A549 treated with AZD9567 at 1 μM for 4 hours (cell line): Measurements from ENCODE around the gene AHSA1. TPM values are rescaled to one million over a fixed set of nuclear protein-coding genes. Genes with fewer than 3 reads are reported as not detected.

Source experiments
- total RNA-seq: library from RNA; stranded (reverse); fragments of 200-300 nt; extraction: Qiagen RNA extraction; gene quantifications from 5 replicates; pipeline ENCODE4 v1.2.3, GENCODE V29; 2022; ENCODE audit not compliant: insufficient read depth

The AHSA1 gene
- 228 to 434 TPM (median 236 TPM) in 5 replicates for total RNA-seq

DNA sequence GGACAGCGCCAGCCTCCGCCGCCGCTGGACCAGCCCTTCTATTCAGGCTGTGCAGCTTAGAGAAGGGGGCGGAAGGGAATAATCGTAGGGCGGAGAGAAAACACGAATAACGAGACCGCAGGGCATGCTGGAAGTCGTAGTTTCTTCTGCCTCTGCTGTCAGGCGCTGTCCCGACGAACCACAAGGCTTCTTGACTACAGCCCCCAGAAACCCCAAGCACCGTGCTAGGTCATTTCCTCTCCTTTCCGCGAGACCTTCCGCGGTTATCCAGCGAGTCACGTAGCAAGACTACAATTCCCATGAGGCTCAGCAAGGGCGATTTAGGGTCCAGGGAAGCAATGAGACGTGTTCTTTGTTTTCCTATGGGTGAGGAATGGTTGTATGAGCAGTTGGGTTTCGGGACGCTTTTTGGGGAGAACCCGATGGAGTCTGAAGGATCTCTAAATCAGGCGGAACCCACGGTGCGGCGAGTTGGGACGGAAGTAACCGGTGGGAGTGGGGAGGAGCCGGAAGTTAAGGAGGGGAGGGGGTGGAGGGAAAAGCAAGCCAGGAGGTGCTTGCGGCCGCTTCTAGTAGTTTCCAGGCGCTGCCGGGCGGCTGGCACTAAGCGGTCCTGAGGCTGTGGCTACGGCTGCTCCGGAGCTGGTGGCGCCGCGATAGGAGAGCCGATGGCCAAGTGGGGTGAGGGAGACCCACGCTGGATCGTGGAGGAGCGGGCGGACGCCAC, at the start of gene AHSA1, which contains the start of gene VIPAS39:
Gene AHSA1, plus strand, starts transcription at position 572 of the 727 bp plus-strand sequence. Its CDS starts 97 bp downstream, at position 669.
Gene VIPAS39, minus strand, starts transcription at position 80 of the 727 bp plus-strand sequence. CDS start 3,499 bp downstream, outside the sequence.

DNA sequence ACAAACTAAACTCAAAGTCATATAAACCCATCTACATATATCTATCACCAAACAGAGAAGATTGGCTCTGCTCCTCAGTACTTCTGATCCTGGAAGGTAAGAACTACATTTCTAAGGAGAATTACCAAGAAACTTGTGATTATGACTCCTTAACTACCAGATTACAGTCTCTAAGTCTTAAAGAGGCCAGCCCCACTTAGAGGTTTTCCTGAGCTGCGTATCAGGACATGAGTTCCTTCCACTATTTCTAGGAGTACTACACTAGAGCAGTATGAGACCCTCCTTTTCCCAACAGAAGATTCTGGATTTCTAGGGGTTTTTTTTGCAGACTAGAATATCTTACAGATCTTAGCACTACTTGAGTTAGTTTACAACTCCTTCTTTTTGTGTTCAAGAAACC, 34.5 kb upstream of the AHSA1 start, which contains the start of gene NOXRED1:
Gene NOXRED1, minus strand, starts transcription at position 101 of the 400 bp plus-strand sequence. CDS start 634 bp downstream, outside the sequence.

DNA sequence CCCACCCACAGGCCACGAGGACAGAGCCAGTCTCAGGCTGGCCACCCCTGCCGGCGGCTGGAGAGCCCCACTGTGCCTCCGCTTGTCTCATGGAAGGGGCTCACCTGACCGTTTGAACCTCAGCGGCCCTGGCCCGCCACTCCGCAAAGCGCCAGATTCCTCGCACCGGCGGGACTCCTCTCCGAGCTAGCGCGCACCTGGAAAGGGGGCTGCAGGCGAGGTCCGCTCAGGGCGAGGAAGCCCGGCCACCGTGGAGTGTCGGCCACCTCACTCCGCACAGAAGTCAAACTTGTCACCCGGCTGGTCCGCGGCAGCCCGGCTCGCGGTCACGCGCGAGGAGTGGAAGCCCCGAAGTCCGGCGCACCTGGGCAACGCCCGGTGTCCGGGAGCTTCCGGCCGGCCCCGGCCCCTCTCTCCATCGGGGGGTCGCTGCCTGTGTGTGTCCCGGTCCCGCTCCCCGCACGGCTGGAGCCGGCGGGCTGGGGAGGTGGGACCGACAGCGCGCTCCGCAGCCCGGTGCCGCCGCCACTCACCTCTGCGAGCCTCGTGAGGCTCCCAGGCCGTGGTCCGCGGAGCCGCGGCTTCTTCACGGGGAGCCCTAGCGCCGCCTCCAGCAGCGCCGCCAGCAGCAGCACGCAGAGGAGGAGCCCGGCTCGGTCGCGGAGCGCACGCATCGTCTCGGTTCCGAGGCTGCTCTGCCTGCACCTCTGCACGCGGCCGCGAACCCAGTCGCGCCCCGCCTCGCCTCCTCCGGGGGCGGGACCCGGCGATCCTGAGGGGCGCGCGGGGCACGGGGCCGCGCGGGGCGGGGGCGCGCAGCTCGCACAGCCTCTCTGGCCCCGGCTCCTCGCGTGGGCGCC, 40.5 kb downstream of the AHSA1 start, which contains the start of gene ISM2:
Gene ISM2, minus strand, starts transcription at position 697 of the 860 bp plus-strand sequence. Its CDS starts 23 bp downstream, at position 674.

Other genes with a start within 250 kb of the AHSA1 start
- gene NGB, start 186.9 kb upstream of the AHSA1 start, total RNA-seq = not detected in 5 replicates
- 27.6 to 49.6 TPM (median 32.2 TPM) in 5 replicates for gene POMT2, start 137.2 kb upstream of the AHSA1 start, total RNA-seq
- 18.8 to 36.0 TPM (median 34.0 TPM) in 5 replicates for gene GSTZ1, start 137.1 kb upstream of the AHSA1 start, total RNA-seq
- gene TMED8, start 81.0 kb upstream of the AHSA1 start, total RNA-seq = 5.6 to 10.3 TPM (median 7.2 TPM) in 5 replicates
- 1.4 to 5.9 TPM (median 1.5 TPM) in 5 replicates for gene SAMD15, start 80.7 kb upstream of the AHSA1 start, total RNA-seq
- gene NOXRED1, start 34.6 kb upstream of the AHSA1 start, total RNA-seq = 0.08 to 0.12 TPM in 2 of 5 replicates, not detected in the others
- 13.0 to 31.4 TPM (median 14.8 TPM) in 5 replicates for gene VIPAS39, start 492 bp upstream of the AHSA1 start, total RNA-seq
- 0.26 to 0.52 TPM (median 0.34 TPM) in 4 of 5 replicates, not detected in the other for gene ISM2, start 40.7 kb downstream of the AHSA1 start, total RNA-seq
- 28.0 to 38.2 TPM (median 33.9 TPM) in 5 replicates for gene SPTLC2, start 158.5 kb downstream of the AHSA1 start, total RNA-seq
- gene ALKBH1, start 249.9 kb downstream of the AHSA1 start, total RNA-seq = 15.3 to 17.0 TPM (median 16.3 TPM) in 5 replicates